MV-4-11 (cell line): ENCODE measurements around the gene UGT2B28.
"Not testable (repeated sequence)": the region's sequence is repeated elsewhere in the genome, so short reads cannot be mapped to it uniquely, and the experiment has no call there.

Experiments used
- DNase-seq: peaks from one replicate; lab custom pipeline; 2025; lab: John Stamatoyannopoulos, UW

The UGT2B28 gene

DNA sequence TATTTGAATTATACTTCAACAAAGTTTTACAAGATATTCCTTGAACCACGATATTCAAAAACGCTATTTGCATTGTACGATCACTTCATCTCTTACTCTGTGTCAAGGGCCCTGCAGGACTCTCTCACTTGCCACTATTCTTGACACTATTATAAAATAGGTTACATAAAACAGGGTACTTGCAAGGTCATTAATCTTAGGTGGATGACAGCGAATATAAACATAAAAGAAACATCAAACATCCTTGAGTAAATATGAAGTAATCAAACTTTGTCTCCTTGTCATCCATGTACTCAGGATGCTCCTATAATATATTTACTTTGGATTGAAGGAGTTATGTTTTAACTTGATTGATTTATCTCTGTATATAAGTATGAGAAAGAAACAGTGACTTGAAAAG is at the start of gene UGT2B28:
TSS of gene UGT2B28 (plus strand) at position 395 of the 400 bp plus-strand sequence. CDS start 26 bp downstream, outside the sequence.
- DNase-seq, result not testable (repeated sequence)

DNA sequence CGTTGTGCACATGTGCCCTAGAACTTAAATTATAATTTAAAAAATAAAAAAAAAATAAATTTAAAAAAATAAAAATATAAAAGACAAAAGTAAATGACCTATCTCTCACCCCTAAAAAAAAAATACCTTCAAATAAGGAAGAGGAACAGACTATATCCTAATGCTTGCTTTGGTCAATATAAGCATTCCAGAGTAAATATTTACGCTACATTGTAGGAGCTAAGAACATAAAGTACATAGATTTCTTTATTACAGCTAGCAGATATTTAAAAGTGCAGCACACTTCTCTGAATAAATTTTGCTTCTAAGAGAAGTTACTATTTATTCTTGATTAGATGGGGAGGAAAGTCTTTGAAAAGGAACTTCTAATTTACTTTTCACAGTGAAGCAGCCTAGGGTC is 41.2 kb upstream of the UGT2B28 start:
- no peak for DNase-seq

DNA sequence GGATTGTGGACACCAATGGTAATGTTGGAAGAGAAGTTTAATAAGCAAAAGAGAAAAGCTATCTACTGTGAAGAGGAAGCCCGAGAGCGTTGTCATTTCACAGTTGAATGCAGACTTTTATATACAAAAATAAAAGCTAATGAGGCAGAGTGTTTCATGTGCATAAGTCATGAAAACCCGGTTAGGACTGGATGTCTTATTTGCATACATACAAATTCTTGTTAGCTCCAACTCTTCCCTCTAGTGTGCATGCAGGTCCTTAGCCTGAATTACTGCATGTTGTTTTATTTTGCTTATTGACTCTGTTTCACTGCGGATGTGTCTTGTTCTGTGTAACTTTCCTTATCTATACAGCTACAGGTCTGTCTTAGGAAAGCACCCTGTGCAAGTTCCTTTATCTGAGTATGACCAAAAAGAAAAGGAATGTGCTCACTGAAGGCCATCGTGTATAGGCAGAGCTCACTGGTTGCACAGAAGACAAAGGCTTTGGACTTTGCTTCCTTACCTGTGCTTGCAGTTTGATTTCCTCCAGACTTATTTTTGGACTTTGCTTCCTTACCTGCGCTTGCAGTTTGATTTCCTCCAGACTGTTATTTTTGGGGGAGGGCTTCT is 40.6 kb upstream of the UGT2B28 start:
- DNase-seq, result no peak

DNA sequence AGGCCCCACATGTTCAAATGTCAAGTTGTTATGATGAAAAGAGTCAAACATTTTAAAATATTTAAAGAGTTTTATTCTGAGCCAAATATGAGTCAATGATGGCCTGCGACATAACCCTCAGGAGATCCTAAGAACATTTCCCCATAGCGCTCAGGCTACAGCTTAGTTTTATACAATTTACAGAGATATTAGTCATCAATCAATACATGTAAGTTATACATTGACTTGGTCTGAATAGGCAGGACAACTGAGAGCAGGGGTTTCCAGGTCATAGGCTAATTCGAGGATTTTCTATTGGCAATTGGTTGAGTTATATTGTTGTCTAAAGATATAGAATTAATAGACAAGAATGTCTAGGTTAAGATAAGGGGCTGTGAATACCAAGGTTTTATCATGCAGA is 39.5 kb upstream of the UGT2B28 start:
- DNase-seq, result not testable (repeated sequence)

DNA sequence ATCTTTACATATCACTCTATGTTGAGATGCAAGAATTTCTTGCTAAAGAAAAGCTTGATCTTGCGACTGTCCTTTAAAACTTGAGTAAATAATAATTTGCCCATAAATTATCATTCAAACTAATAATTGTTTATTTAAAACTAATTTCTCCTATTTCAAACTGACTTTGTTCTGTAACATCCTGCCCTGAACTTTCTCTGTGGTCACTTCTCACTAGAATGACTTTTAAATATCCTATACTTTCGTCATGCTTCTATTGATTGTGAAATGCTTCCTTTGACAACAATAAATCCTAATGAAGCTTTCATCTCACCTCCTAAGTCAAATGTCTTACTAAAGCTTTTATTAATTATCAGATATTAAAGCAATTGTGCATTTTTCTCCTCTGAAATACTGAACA is 38.5 kb upstream of the UGT2B28 start:
- DNase-seq, result peak; percentile 47

DNA sequence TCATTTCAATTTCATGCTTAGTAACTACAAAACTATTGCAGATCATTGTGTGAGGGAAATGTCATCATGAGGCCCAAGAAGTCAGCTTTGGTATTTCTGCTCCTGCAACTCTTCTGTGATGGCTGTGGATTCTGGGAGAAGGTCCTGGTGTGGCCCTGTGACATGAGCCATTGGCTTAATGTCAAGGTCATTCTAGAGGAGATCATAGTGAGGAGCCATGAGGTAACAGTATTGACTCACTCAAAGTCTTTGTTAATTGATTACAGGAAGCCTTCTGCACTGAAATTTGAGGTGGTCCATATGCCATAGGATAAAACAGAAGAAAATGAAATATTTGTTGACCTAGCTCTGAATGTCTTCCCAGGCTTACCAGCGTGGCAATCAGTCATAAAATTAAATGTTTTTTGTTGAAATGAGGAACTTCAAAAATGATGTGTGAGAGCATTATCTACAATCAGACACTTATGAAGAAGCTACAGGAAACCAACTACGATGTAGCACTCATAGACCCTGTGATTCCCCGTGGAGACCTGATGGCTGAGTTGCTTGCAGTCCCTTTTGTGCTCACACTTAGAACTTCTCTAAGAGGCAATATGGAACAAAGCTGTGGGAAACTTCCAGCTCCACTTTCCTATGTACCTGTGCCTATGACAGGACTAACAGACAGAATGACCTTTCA is 37.6 kb upstream of the UGT2B28 start:
- not testable (repeated sequence) for DNase-seq

DNA sequence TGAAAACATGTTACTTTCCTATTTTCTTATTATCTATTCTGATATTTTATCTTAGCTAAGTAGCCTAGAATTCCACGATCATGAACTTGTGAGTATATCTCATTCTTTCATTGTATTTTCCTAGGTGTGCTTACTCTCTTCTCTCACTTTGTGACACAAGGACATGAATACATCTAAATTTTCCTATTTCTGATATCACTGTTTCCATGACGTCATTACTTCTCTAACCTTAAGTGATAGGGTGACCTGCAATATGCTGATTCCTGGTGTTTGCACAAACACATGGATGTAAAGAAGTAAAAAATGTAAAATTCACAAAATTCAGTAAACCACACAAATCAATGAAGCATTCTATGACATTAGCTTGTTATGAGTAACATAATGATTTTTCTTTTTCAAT is 29.4 kb upstream of the UGT2B28 start:
- not testable (repeated sequence) for DNase-seq

DNA sequence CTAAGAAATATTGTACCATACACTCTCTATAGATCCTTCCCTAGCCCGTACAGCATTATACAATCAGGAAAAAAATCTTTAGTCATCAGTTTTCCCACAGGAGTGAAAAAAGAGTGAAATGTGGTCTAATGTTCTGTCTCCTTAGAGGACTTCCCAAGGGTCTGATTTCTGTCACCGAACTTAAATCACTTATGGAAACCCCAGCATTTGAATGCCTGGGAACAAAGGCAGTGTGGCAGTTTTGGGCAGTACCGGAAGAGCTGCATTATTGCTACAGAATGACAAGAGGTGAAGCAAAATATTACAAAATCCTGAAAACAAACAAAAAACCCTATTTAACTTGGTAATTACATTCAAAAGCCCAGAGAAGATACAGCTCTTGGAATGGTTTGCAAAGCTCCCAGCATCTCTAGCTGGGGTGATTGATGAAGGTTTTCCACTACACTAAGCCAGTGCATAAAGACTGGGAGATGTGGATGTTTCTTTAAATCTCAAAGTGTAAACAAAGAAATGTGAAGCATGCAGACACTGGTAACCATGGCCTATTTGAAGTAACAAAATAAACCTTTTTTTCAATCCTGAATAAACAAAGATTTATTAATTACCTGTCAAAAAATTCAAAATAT is 27.0 kb upstream of the UGT2B28 start:
- not testable (repeated sequence) for DNase-seq

DNA sequence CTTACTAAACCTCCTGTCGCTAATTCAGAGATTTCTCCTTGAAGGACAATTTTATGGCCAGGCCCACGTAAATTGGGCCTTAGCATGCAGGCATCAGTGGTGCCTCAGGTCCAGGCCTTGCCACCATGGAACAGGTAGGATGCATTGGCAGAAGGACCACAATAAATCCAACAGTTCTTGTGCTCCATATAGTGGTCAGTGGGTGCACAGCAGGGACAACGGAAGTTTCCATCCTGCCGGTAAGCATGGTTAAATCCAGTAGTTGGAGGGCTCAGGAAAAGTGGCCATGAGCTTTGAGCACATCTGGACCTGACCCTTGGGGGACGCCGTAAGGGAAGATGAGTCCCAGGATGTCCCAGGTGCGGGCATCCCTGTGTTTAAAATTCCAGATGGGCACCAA is 11.7 kb upstream of the UGT2B28 start:
- not testable (repeated sequence) for DNase-seq

DNA sequence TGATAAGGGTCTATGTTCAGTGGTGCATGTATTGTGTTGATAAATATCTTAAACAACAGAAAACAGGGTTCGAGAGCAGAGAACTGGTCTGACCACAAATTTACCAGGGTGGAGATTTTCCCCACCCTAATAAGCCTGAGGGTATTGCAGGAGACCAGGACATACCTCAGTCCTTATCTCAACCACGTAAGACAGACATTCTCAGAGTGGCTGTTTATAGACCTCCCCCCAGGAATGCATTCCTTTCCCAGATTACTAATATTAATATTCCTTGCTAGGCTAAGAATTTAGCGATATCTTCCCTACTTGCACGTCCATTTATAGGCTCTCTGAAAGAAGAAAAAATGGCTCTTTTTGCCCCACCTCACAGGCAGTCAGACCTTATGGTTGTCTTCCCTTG is 16.1 kb downstream of the UGT2B28 start:
- not testable (repeated sequence) for DNase-seq

DNA sequence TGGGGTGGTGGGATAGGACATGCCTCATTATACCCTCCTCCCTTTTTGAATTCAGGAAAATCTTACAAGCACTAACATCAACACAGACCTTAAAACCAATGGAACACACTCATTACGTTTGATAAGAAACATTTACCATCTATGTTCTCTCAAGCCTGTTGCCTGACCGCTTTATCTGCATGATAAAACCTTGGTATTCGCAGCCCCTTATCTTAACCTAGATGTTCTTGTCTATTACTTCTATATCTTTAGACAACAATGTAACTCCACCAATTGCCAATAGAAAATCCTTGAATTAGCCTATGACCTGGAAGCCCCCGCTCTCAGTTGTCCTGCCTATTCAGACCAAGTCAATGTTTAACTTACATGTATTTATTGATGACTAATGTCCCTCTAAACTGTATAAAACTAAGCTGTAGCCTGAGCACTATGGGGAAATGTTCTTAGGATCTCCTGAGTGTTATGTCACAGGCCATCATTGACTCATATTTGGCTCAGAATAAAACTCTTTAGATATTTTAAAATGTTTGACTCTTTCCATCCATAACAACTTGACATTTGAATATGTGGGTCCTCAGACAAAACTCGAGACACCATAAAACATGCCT is 28.3 kb downstream of the UGT2B28 start:
- not testable (repeated sequence) for DNase-seq

DNA sequence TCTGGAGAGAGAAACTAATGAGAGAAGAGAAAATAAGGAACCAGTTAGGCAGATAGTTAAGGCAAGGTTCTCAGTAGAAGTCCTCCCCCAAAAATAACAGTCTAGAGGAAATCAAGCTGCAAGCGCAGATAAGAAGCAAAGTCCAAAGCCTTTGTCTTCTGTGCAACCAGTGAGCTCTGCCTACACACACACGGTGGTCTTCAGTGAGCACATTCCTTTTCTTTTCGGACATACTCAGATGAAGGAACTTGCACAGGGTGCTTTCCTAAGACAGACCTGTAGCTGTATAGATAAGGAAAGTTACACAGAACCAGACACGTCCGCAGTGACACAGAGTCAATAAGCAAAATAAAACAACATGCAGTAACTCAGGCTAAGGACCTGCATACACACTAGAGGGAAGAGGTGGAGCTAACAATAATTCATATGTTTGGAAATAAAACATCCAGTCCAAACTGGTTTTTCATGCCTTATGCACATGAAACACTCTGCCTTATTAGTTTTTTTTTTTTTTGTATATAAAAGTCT is 29.3 kb downstream of the UGT2B28 start:
- peak; percentile 28 for DNase-seq

DNA sequence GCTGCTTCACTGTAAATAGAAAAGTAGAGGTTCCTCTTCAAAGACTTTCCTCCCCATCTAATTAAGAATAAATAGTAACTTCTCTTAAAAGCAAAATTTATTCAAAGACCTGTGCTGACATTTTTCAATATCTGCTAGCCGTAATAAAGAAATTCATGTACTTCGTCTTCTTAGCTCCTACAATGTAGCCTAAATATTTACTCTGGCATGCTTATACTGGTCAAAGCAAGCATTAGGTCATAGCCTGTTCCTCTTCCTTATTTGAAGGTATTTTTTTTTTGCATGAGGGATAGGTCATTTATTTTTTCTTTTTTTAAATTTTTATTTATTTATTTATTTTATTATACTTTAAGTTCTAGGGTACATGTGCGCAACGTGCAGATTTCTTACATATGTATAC is 30.0 kb downstream of the UGT2B28 start:
- DNase-seq, result not testable (repeated sequence)

DNA sequence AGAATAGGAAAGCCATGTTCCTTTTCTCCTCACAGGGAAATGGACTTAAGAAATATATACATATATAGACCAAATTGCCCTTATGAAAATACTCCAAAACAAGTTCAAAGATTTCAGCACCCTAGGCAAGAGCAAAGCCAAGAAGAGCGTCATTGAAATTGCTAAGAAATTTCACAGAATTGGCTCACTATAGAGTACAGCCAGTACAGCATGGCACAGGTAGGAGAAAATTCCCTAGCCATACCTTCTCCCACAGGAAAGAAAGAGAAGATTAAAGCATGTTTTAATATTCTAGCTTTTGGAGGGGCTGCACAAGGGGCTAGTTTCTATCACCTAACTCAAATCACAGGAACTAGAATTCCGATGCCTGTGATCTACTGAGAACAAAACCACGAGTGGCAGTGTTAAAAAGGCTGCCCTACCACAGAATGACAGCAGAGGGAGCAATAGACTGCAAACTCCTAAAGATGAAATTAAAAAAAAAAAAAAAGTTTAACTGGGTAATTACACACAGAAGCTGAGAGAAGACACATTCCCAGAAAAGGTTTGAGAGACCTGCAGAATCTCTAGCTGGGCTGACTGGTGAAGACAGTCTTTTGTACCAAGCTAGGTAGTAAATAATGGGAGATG is 37.5 kb downstream of the UGT2B28 start:
- DNase-seq, result peak; percentile 23

DNA sequence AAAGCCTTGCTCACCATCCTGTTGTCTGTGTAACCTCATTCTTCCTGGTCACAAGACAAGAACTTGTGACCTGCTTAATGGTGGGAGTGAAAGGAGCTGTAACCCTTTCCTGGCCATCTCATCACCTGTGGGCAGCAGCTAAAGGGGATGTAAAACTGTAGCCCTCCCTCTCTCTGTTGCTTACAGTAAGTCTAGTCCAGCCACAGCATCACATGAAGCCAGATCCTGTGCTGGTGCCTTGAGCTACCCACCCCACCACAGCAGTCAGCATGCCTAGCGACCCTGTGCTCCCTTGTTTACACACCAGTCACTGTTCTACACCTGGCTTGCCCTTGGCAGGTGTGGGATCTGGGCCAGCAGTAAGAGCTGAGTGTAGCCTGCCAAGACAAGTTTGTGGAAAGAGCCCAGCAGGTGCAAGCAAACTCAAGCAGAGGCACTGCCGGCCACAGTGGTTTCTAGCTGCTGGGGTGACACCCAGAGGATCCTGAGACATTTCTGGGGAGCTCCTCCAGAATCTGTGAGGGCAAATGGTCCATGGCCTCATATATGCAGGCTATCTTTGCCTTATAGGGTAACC is 41.0 kb downstream of the UGT2B28 start:
- no peak for DNase-seq

DNA sequence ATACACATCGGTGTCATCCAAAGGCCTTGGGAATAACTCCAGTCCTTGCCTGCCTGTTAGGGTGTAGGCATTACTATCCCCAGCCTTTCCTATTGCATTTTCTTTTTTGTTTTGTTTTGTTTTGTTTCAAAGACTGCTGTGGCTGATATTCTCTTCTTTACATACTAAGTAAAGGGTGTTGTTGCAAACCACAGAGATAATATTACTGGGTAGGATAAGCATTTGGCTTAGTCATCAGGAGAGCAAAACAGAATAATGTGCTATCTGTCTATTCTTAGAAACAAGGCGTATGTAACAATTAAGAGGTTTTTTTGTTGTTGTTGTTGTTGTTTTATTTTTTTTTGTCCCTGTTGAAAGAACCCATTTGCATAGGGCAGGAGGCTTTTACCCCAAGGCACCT is 41.8 kb downstream of the UGT2B28 start:
- DNase-seq, result no peak

DNA sequence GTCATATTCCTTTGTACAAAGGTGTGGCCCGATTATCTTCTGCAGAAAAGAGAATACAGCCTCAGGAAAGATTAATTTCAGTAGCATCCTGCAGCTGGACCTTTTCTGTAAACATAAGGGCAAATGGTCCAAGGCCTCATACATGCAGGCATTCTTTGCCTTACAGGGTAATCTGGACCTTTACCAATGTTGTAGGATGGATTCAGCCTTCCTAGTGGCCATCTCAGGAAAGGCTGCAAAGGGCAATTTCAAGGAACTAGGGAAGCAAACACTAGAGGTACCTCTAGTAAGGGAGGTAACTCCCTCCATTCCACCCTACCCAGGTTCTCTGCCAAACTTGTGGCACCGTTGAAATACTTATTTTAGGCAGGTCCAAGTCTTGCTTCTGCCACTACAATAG is 43.0 kb downstream of the UGT2B28 start:
- no peak for DNase-seq

DNA sequence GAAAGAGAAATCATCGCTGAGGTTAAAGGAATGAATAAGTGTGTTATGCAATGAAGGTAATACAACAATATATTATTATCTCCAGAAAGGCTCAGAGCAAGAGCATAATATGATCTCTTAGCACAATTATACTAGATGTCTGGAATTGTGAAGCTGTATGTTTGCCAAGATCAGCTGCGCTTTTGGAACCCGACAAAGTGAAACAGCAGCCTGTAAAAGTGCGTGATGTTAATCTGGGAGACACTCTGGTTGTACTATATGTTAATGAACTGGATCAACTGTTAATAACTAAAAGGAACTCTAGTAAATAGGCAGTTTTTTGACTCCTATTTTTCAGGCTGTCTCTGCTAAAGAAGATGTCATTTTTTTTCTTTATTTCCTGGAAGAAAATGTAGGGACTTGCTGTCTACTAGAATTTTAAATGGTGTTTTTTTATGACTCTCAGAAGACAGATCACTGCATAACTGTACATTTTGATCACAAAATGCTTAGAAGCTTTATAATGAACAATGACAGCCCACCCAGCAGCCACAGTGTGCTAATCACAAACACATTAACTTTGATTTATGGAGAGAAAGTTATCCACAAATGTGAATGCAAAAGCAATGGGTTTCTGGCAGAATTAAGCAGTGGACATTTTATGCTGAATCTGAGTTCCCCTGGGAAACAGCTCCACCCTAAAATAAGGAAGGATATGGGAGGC is 50.2 kb downstream of the UGT2B28 start:
- no peak for DNase-seq

DNA sequence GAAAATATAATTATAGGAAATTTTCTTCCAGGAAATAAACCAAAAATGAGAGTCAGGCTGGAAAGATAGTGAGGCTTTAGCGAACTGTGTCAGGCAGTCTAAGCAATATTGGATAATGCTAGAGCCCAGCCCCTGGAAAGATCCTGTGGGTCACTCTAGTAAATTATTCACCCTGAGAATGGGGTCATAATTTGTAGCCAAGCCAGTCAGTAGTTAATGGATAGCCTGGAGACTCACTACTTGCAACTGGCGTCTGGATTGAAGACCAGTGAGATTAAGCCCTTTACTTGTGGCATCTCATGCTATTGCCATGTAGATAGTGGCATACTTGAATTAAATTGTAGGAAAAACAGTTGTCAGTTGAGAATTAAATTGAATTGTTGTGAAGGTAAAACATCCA is 51.0 kb downstream of the UGT2B28 start:
- not testable (repeated sequence) for DNase-seq

DNA sequence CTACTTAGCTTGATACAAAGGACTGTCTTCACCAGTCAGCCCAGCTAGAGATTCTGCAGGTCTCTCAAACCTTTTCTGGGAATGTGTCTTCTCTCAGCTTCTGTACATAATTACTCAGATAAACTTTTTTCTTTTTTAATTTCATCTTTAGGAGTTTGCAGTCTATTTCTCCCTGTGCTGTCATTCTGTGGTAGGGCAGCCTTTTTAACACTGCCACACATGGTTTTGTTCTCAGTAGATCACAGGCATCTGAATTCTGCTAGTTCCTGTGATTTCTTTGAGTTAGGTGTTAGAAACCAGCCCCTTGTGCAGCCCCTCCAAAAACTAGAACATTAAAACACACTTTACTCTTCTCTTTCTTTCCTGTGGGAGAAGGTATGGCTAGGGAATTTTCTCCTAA is 55.2 kb downstream of the UGT2B28 start:
- DNase-seq, result not testable (repeated sequence)

DNA sequence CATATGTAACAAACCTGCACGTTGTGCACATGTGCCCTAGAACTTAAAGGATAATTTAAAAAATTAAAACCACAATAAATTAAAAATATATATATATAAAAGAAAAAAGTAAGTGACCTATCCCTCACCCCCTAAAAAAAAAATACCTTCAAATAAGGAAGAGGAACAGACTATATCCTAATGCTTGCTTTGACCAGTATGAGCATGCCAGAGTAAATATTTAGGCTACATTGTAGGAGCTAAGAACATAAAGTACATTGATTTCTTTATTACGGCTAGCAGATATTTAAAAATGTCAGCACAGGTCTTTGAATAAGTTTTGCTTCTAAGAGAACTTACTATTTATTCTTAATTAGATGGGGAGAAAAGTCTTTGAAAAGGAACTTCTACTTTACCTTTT is 62.8 kb downstream of the UGT2B28 start:
- not testable (repeated sequence) for DNase-seq
